HEK293 (cell line): ENCODE results near the gene DOLK.

Experiments
- CTCF ChIP-seq: fragments of 450-650 bp; formaldehyde crosslinking; IDR thresholded peaks from 2 replicates; pipeline ENCODE4 v1.5.1; 2016; ENCODE audit warnings: missing biosample characterization, missing genetic modification characterization
- ELK4 ChIP-seq: IDR thresholded peaks from 2 replicates; pipeline ENCODE4 v1.6.1; 2011; ENCODE audit warnings: mild to moderate bottlenecking, low read depth, low read length, borderline replicate concordance
- PRDM1 ChIP-seq: fragments of 450-650 bp; formaldehyde crosslinking; IDR thresholded peaks from 2 replicates; pipeline ENCODE4; 2016; ENCODE audit warnings: missing biosample characterization, missing genetic modification characterization
- TCF7L2 ChIP-seq: IDR thresholded peaks from 2 replicates; pipeline ENCODE4 v1.6.1; 2011; ENCODE audit warnings: low read depth, mild to moderate bottlenecking, inconsistent platforms, low read length, moderate library complexity, borderline replicate concordance
- YY1 ChIP-seq: fragments of 450-650 bp; formaldehyde crosslinking; IDR thresholded peaks from 2 replicates; pipeline ENCODE4 v1.5.1; 2018; ENCODE audit warnings: missing biosample characterization, missing genetic modification characterization
- ZBTB7A ChIP-seq: fragments of 450-650 bp; formaldehyde crosslinking; IDR thresholded peaks from 2 replicates; pipeline ENCODE4 v1.5.1; 2016; ENCODE audit warnings: low read depth, missing biosample characterization, missing genetic modification characterization
- ZNF121 ChIP-seq: fragments of 450-650 bp; formaldehyde crosslinking; IDR thresholded peaks from 2 replicates; pipeline ENCODE4 v1.5.1; 2016; ENCODE audit warnings: missing biosample characterization, missing genetic modification characterization
- ZNF23 ChIP-seq: fragments of 450-650 bp; formaldehyde crosslinking; IDR thresholded peaks from 2 replicates; pipeline ENCODE4 v1.5.1; 2016; ENCODE audit warnings: missing biosample characterization, missing genetic modification characterization, borderline replicate concordance
- ZNF48 ChIP-seq: fragments of 450-650 bp; formaldehyde crosslinking; IDR thresholded peaks from 2 replicates; pipeline ENCODE4 v1.5.1; 2016; ENCODE audit warnings: missing biosample characterization, missing genetic modification characterization
- ZNF513 ChIP-seq: fragments of 450-650 bp; IDR thresholded peaks from 2 replicates; pipeline ENCODE4 v1.5.1; 2018; ENCODE audit warnings: missing biosample characterization, missing genetic modification characterization
- ZNF639 ChIP-seq: fragments of 450-650 bp; formaldehyde crosslinking; IDR thresholded peaks from 2 replicates; pipeline ENCODE4 v1.5.1; 2016; ENCODE audit warnings: missing biosample characterization, missing genetic modification characterization
- ZNF747 ChIP-seq: fragments of 450-650 bp; formaldehyde crosslinking; IDR thresholded peaks from 2 replicates; pipeline ENCODE4 v1.5.1; 2016; ENCODE audit warnings: missing biosample characterization, missing genetic modification characterization
- ZSCAN5A ChIP-seq: fragments of 450-650 bp; formaldehyde crosslinking; IDR thresholded peaks from 2 replicates; pipeline ENCODE4 v1.5.1; 2016; ENCODE audit warnings: missing biosample characterization, missing genetic modification characterization

DNA sequence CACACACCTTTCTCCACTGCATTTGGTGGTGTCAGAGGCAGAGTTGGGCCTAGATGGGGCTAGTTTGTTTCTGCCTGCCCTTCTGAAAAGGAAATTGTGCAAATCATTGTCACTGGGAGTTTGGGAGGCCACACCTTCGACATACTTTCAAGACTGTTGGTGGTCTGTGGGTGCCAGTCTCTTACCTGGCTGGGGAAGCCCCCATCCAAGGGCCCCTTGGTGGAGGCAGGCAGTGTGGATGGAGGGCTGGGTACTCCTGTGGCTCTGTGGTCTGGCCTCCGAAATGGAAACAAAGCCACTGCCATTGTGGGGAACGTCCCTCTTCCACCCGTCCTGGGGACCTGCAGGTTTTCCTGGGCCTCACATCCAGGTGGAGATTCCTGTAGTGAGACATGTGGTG, 37.5 kb downstream of the DOLK start:
- TF ChIP-seq CTCF (tag by site-specific recombination) (no peak), ZBTB7A (tag by site-specific recombination) (no peak), TCF7L2 (no peak), ZNF23 (tag by site-specific recombination) (no peak), ZNF121 (no peak), ZNF48 (no peak), ZSCAN5A (tag by site-specific recombination) (no peak), YY1 (tag by site-specific recombination) (no peak), PRDM1 (tag by site-specific recombination) (no peak), ZNF639 (no peak), ZNF747 (no peak), ELK4 (no peak), ZNF513 (tag by site-specific recombination) (no peak)
